Cardiac muscle cell (in vitro differentiated cells and primary cell): ENCODE results near the gene SLAMF6. TPM values are rescaled to one million over a fixed set of nuclear protein-coding genes. Genes with fewer than 3 reads are reported as not detected.

Source experiments
- DNase-seq, 2 donors: peaks; one replicate each; pipeline versions ENCODE4 v3.0.0 to v3.0.0-alpha.2; 2010 to 2017; ENCODE audit warnings: low read depth in 1 of 2, low spot score in 1 of 2
- H3K27ac ChIP-seq: fragments of 200-600 bp; sonication (generic); 2 replicates; pipeline ENCODE4 v1.5.1; 2016
- H3K27me3 ChIP-seq: fragments of 200-600 bp; sonication (generic); 2 replicates; pipeline ENCODE4 v1.6.0; 2016; ENCODE audit warnings: control low read depth
- H3K36me3 ChIP-seq: fragments of 200-600 bp; sonication (generic); 2 replicates; pipeline ENCODE4 v1.5.1; 2016; ENCODE audit warnings: control low read depth
- H3K4me1 ChIP-seq: fragments of 200-600 bp; sonication (generic); 2 replicates; pipeline ENCODE4 v1.8.1; 2017; ENCODE audit warnings: low read depth, mild to moderate bottlenecking, mixed run types
- H3K4me3 ChIP-seq: fragments of 200-600 bp; sonication (generic); 2 replicates; pipeline ENCODE4 v1.5.1; 2016; ENCODE audit warnings: mild to moderate bottlenecking
- H3K9me3 ChIP-seq: fragments of 200-600 bp; sonication (generic); 2 replicates; pipeline ENCODE4 v1.5.1; 2017; ENCODE audit warnings: low read depth, mild to moderate bottlenecking, control low read depth
- CTCF ChIP-seq: IDR thresholded peaks from 2 replicates; pipeline ENCODE4 v1.5.1; 2012; ENCODE audit warnings: low read depth, mild to moderate bottlenecking, low read length
- polyA plus RNA-seq: library from polyadenylated mRNA; unstranded; fragments of >200 nt; fragmentation: Nextera tagmentation; extraction: Ambion mirVana; gene quantifications from 2 replicates; pipeline ENCODE4 v1.2.1, GENCODE V29; 2016
- total RNA-seq: library from RNA; depleted of rRNA; stranded (reverse); fragments of >200 nt; gene quantifications from 2 replicates; pipeline ENCODE4 v1.2.3, GENCODE V29; 2016

Gene SLAMF6
- total and polyA plus RNA-seq, 2 experiments from 2014 or later: not detected

- Histone ChIP-seq H3K4me3 (no peak overlapping the region), H3K27me3 (peaks cover 22% of the 10 kb centered on the region), H3K27ac (no peak overlapping the region), H3K4me1 (no peaks in the 10 kb centered on the region), H3K9me3 (no peaks in the 10 kb centered on the region), H3K36me3 (no peaks in the 10 kb centered on the region)
- DNase-seq: no peak
- TF ChIP-seq CTCF: no peak
Measured at GRCh38 chr1:160455153-160455517, 67.9 kb downstream of the SLAMF6 start.

- Histone ChIP-seq H3K9me3 (no peaks in the 10 kb centered on the region), H3K36me3 (no peaks in the 10 kb centered on the region), H3K4me3 (no peak overlapping the region), H3K27me3 (peaks cover 22% of the 10 kb centered on the region), H3K4me1 (no peaks in the 10 kb centered on the region), H3K27ac (no peak overlapping the region)
- TF ChIP-seq CTCF: no peak
- DNase-seq: no peak
Measured at GRCh38 chr1:160454371-160455152, 68.5 kb downstream of the SLAMF6 start.

- Histone ChIP-seq H3K4me1 (no peaks in the 10 kb centered on the region), H3K9me3 (no peaks in the 10 kb centered on the region), H3K4me3 (no peak overlapping the region), H3K27me3 (peaks cover 22% of the 10 kb centered on the region), H3K27ac (no peak overlapping the region), H3K36me3 (no peaks in the 10 kb centered on the region)
- no peak for TF ChIP-seq CTCF
- DNase-seq: no peak
Measured at GRCh38 chr1:160453443-160453842, 69.6 kb downstream of the SLAMF6 start.

GRCh38 chr1:160451859-160452232, 71.2 kb downstream of the SLAMF6 start:
- H3K9me3 ChIP-seq: no peaks in the 10 kb centered on the region
- no peak for TF ChIP-seq CTCF
- peaks cover 9% of the 10 kb centered on the region for H3K4me1 ChIP-seq
- no peak overlapping the region for H3K4me3 ChIP-seq
- no peaks in the 10 kb centered on the region for H3K36me3 ChIP-seq
- DNase-seq: no peak
- no peak overlapping the region for H3K27ac ChIP-seq
- peaks cover 22% of the 10 kb centered on the region for H3K27me3 ChIP-seq

GRCh38 chr1:160451119-160451858, 71.8 kb downstream of the SLAMF6 start:
- Histone ChIP-seq H3K9me3 (no peaks in the 10 kb centered on the region), H3K4me3 (no peak overlapping the region), H3K27ac (no peak overlapping the region), H3K27me3 (peaks cover 18% of the 10 kb centered on the region), H3K4me1 (peaks cover 9% of the 10 kb centered on the region), H3K36me3 (no peaks in the 10 kb centered on the region)
- no peak for DNase-seq
- TF ChIP-seq CTCF: no peak
